Activated T-cell treated with anti-CD3 and anti-CD28 coated beads, Interleukin-2, amount 50 U/mL, for 4 hours (primary cell): ENCODE results near the gene LRRC74A. TPM values are rescaled to one million over a fixed set of nuclear protein-coding genes. Genes with fewer than 3 reads are reported as not detected.

Experiments
- total RNA-seq, 3 donors: library from RNA; stranded (reverse); gene quantifications; one replicate each; pipeline ENCODE4 v1.2.1, GENCODE V29; 2021

Gene LRRC74A
- total RNA-seq, 3 donors from 2014 or later, result not detected

Other genes starting within 250 kb of the LRRC74A start
- gene VASH1, start 64.9 kb upstream of the LRRC74A start, total RNA-seq, result 1 to 10 TPM; 1.8 to 2.6 (median 2.2) TPM
- gene ANGEL1, start 13.5 kb upstream of the LRRC74A start, total RNA-seq, result 10 to 100 TPM; 12.5 to 17.3 (median 14.4) TPM
- gene IRF2BPL, start 202.3 kb downstream of the LRRC74A start, total RNA-seq, result 10 to 100 TPM; 29.5 to 37.1 (median 32.7) TPM